NT2/D1 (cell line): ENCODE results near the gene NRXN2.

Experiments used
- YY1 ChIP-seq: IDR thresholded peaks from 2 replicates; pipeline ENCODE4 v1.6.1; 2011; ENCODE audit not compliant: insufficient read length, insufficient read depth
- ZNF274 ChIP-seq: IDR thresholded peaks from 2 replicates; pipeline ENCODE4 v1.6.1; 2011; ENCODE audit warnings: mild to moderate bottlenecking, low read depth, low read length

DNA sequence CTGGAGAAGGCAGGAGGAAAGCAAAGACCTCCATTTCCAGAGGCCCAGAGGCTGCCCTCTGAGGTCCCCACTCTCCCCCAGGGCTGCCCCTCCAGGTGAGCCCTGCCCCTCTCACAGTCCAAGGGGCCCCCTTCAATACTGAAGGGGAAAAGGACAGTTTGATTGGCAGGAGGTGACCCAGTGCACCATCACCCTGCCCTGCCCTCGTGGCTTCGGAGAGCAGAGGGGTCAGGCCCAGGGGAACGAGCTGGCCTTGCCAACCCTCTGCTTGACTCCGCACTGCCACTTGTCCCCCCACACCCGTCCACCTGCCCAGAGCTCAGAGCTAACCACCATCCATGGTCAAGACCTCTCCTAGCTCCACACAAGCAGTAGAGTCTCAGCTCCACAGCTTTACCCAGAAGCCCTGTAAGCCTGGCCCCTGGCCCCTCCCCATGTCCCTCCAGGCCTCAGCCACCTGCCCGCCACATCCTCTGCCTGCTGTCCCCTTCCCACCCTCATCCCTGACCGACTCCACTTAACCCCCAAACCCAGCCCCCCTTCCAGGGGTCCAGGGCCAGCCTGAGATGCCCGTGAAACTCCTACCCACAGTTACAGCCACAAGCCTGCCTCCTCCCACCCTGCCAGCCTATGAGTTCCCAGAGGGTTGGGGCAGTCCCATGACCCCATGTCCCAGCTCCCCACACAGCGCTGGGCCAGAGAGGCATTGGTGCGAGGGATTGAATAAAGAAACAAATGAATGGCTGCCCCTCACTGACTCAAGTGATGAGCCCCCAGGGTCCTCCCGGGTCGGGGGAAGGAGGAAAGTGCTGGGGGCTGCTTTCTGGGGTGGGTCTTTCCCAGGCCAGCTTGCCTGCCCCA, 121.2 kb downstream of the NRXN2 start:
- no peak for TF ChIP-seq YY1
- TF ChIP-seq ZNF274: no peak
